Measurements from ENCODE around the gene EN1. TPM values are rescaled to one million over a fixed set of nuclear protein-coding genes. Genes with fewer than 3 reads are reported as not detected.

EN1 gene
- total RNA-seq, 4 donors from 2014 or later, result 0.11 TPM; not detected in 3

DNA sequence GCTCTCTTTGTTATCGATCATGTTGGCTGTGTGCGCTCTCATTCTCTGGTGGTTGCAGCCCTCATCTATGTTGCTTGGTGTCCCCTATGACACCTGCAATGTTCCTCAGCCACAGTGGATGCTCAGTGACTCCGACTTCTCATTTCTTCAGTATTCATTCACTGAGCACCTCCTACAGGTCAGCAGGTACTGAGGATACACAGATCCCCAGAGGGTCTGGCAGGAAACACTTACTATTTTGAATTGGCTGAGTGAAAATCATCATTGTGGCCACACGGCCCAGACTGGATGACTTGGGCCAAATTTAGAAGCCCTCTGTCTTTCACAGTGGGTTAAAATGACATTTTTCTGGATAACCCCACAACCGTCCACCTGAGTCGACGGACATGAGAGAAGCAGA, 32.1 kb downstream of the EN1 start:
- Histone ChIP-seq H3K27ac (no peak overlapping the region), H3K36me3 (no peaks in the 10 kb centered on the region), H3K27me3 (no peaks in the 10 kb centered on the region), H3K4me1 (no peaks in the 10 kb centered on the region), H3K9me3 (no peaks in the 10 kb centered on the region), H3K4me3 (replicated peaks in 1 of 3) (no peak overlapping the region)
- intact Hi-C loops (cut with DNase I), result no loop called here
- no peak for TF ChIP-seq POLR2A (IDR thresholded peaks at IDR 0.05)
- TF ChIP-seq, protein P1, sequence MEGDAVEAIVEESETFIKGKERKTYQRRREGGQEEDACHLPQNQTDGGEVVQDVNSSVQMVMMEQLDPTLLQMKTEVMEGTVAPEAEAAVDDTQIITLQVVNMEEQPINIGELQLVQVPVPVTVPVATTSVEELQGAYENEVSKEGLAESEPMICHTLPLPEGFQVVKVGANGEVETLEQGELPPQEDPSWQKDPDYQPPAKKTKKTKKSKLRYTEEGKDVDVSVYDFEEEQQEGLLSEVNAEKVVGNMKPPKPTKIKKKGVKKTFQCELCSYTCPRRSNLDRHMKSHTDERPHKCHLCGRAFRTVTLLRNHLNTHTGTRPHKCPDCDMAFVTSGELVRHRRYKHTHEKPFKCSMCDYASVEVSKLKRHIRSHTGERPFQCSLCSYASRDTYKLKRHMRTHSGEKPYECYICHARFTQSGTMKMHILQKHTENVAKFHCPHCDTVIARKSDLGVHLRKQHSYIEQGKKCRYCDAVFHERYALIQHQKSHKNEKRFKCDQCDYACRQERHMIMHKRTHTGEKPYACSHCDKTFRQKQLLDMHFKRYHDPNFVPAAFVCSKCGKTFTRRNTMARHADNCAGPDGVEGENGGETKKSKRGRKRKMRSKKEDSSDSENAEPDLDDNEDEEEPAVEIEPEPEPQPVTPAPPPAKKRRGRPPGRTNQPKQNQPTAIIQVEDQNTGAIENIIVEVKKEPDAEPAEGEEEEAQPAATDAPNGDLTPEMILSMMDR (IDR thresholded peaks at IDR 0.05), result no peak
- no peak for DNase-seq
- 83 to 86% methylated on average over 7 of the region's 7 CpGs for WGBS, 2 donors

DNA sequence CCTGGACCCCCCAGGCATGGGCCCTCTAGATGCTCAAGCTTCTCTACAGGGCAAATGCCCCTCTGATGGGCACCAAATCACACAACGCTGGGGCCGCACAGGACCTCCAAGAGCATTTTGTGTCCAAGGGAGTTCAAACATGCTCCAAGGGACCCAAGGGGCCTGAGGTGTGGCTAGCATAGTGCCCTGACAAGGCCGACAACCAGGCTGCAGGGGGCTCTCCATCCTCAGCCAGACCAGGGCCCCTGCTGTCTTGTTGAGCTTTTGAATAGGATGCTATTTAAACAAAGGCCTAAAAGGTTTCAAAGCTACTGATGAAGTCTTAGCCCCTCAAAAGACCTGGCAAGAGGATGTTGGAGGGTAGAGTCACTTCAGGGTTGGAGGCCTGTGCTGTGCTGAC, 33.1 kb downstream of the EN1 start:
- TF ChIP-seq, protein P1 (IDR thresholded peaks at IDR 0.05), result no peak
- TF ChIP-seq POLR2A (IDR thresholded peaks at IDR 0.05), result no peak
- 75 to 86% methylated on average over 3 of the region's 3 CpGs for WGBS, 2 donors
- no peak overlapping the region for H3K27ac ChIP-seq
- no peak for DNase-seq
- intact Hi-C loops (cut with DNase I), result no loop called here
- no peaks in the 10 kb centered on the region for H3K4me1 ChIP-seq
- no peak overlapping the region for H3K4me3 ChIP-seq (replicated peaks in 1 of 3)
- H3K36me3 ChIP-seq, result no peaks in the 10 kb centered on the region
- no peaks in the 10 kb centered on the region for H3K27me3 ChIP-seq
- H3K9me3 ChIP-seq, result no peaks in the 10 kb centered on the region

- Histone ChIP-seq H3K9me3 (no peaks in the 10 kb centered on the region), H3K27me3 (no peaks in the 10 kb centered on the region), H3K4me3 (replicated peaks in 1 of 3) (no peak overlapping the region), H3K27ac (no peak overlapping the region), H3K36me3 (no peaks in the 10 kb centered on the region), H3K4me1 (no peaks in the 10 kb centered on the region)
- no peak for DNase-seq
- TF ChIP-seq, protein P1 (IDR thresholded peaks at IDR 0.05), result no peak
- TF ChIP-seq POLR2A (IDR thresholded peaks at IDR 0.05), result no peak
- WGBS, 2 donors, result 58 to 59% methylated on average over 13 of the region's 13 CpGs
- intact Hi-C loops (cut with DNase I), result no loop called here
Observed at GRCh38 chr2:118813601-118814339, 33.7 kb downstream of the EN1 start.

GRCh38 chr2:118813111-118813510, 34.3 kb downstream of the EN1 start:
- Histone ChIP-seq H3K36me3 (no peaks in the 10 kb centered on the region), H3K27ac (no peak overlapping the region), H3K4me1 (no peaks in the 10 kb centered on the region), H3K9me3 (no peaks in the 10 kb centered on the region), H3K27me3 (no peaks in the 10 kb centered on the region), H3K4me3 (replicated peaks in 1 of 3) (no peak overlapping the region)
- intact Hi-C loops (cut with DNase I), result no loop called here
- no peak for DNase-seq
- TF ChIP-seq POLR2A (IDR thresholded peaks at IDR 0.05), result no peak
- TF ChIP-seq, protein P1 (IDR thresholded peaks at IDR 0.05), result no peak
- 44 to 47% methylated on average over 8 of the region's 8 CpGs for WGBS, 2 donors

DNA sequence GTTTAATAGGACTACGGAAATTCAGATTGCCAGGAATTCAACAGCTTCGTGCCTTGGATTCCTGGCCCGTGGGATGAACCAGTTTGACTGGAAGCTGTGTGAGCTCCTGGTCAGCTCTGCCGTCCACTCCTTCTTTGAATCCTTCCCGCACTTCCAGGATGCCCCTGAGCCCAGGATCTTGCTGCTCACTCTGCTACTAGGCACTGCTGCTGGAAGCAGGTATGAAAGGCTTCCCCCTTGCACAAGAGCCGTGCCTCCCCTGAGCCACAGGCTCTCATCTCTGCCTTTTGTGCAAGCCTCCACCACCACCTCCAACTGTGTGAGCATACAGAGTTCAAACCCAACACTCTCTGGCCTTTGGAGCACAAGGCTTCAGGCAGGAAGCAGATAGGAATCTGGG, 34.9 kb downstream of the EN1 start:
- Histone ChIP-seq H3K27me3 (no peaks in the 10 kb centered on the region), H3K27ac (no peak overlapping the region), H3K4me3 (replicated peaks in 1 of 3) (no peak overlapping the region), H3K9me3 (no peaks in the 10 kb centered on the region), H3K36me3 (no peaks in the 10 kb centered on the region), H3K4me1 (no peaks in the 10 kb centered on the region)
- DNase-seq, result no peak
- TF ChIP-seq POLR2A (IDR thresholded peaks at IDR 0.05), result no peak
- TF ChIP-seq, protein P1 (IDR thresholded peaks at IDR 0.05), result no peak
- 40 to 51% methylated on average over 6 of the region's 6 CpGs for WGBS, 2 donors
- intact Hi-C loops (cut with DNase I), result no loop called here
